Measurements from ENCODE around the gene SUMO2.

DNA sequence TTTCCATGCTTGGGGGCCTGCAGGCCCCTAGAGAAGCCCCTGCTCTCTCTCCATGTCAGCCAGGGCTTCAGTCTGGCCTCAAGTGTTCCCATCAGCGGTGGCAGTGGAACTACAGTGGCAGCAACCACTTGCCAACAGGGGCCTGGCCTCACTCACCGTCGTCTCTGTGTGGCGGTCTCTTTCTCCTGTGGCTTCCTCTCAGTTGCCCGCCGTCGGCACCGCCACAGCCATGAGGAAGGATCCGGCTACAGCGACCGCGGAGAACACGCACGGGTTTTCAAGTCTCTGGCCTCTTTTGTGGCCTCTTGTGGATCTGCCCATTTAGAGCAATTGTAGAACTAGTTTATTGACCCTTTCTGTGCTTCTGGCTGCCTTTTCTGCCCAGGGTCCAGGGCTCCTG, 64.5 kb downstream of the SUMO2 start:
- TF ChIP-seq TAF1 (IDR thresholded peaks at IDR 0.05; ENCODE audit: low read depth): no peak
- no peak for TF ChIP-seq EP300 (IDR thresholded peaks at IDR 0.05; ENCODE audit: borderline replicate concordance)
- TF ChIP-seq TEAD4 (IDR thresholded peaks at IDR 0.05): no peak
- TF ChIP-seq, protein P1, sequence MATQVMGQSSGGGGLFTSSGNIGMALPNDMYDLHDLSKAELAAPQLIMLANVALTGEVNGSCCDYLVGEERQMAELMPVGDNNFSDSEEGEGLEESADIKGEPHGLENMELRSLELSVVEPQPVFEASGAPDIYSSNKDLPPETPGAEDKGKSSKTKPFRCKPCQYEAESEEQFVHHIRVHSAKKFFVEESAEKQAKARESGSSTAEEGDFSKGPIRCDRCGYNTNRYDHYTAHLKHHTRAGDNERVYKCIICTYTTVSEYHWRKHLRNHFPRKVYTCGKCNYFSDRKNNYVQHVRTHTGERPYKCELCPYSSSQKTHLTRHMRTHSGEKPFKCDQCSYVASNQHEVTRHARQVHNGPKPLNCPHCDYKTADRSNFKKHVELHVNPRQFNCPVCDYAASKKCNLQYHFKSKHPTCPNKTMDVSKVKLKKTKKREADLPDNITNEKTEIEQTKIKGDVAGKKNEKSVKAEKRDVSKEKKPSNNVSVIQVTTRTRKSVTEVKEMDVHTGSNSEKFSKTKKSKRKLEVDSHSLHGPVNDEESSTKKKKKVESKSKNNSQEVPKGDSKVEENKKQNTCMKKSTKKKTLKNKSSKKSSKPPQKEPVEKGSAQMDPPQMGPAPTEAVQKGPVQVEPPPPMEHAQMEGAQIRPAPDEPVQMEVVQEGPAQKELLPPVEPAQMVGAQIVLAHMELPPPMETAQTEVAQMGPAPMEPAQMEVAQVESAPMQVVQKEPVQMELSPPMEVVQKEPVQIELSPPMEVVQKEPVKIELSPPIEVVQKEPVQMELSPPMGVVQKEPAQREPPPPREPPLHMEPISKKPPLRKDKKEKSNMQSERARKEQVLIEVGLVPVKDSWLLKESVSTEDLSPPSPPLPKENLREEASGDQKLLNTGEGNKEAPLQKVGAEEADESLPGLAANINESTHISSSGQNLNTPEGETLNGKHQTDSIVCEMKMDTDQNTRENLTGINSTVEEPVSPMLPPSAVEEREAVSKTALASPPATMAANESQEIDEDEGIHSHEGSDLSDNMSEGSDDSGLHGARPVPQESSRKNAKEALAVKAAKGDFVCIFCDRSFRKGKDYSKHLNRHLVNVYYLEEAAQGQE (IDR thresholded peaks at IDR 0.05; ENCODE audit: low read depth): no peak
- TF ChIP-seq, protein P2, sequence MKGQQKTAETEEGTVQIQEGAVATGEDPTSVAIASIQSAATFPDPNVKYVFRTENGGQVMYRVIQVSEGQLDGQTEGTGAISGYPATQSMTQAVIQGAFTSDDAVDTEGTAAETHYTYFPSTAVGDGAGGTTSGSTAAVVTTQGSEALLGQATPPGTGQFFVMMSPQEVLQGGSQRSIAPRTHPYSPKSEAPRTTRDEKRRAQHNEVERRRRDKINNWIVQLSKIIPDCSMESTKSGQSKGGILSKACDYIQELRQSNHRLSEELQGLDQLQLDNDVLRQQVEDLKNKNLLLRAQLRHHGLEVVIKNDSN (IDR thresholded peaks at IDR 0.05): no peak
- TF ChIP-seq CEBPB (IDR thresholded peaks at IDR 0.05): no peak
- no peak for TF ChIP-seq CREB1 (IDR thresholded peaks at IDR 0.05; ENCODE audit: low read depth)
- TF ChIP-seq, protein P3, sequence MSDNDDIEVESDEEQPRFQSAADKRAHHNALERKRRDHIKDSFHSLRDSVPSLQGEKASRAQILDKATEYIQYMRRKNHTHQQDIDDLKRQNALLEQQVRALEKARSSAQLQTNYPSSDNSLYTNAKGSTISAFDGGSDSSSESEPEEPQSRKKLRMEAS (IDR thresholded peaks at IDR 0.05): no peak
- no peak for TF ChIP-seq RAD21 (IDR thresholded peaks at IDR 0.05; ENCODE audit: low read depth)
- no peak for TF ChIP-seq FOXM1 (IDR thresholded peaks at IDR 0.05; ENCODE audit: borderline replicate concordance, low read depth)
- TF ChIP-seq EGR1 (IDR thresholded peaks at IDR 0.05): no peak

Measured in Ishikawa (cell line).